Measurements from ENCODE around the gene AKAP13. TPM values are rescaled to one million over a fixed set of nuclear protein-coding genes. Genes with fewer than 3 reads are reported as not detected.
"Not testable (repeated sequence)": the region's sequence is repeated elsewhere in the genome, so short reads cannot be mapped to it uniquely, and the experiment has no call there.

AKAP13 gene
- polyA plus RNA-seq, 1 experiment = 15.5 TPM

GRCh38 chr15:85350395-85350794 is 30.0 kb upstream of the AKAP13 start:
- H3K9me3 ChIP-seq (ENCODE audit: control insufficient read depth, insufficient read depth, low read length) = no peaks in the 10 kb centered on the region
- POLR2A ChIA-PET = no interaction called here
- DNase-seq (ENCODE audit: low read depth, low spot score) = no peak
- H3K27me3 ChIP-seq (ENCODE audit: control insufficient read depth, insufficient read depth, low read length) = no peaks in the 10 kb centered on the region
- TF ChIP-seq CTCF (IDR thresholded peaks at IDR 0.05; ENCODE audit: low read depth, low read length) = no peak
- no peak overlapping the region for H3K4me3 ChIP-seq (ENCODE audit: low read depth, low read length)
- no peak overlapping the region for H3K27ac ChIP-seq (ENCODE audit: low read depth, low read length)
- CTCF ChIA-PET = no interaction called here

GRCh38 chr15:85351501-85351900 is 28.9 kb upstream of the AKAP13 start:
- not testable (repeated sequence) for H3K27ac ChIP-seq (ENCODE audit: low read depth, low read length)
- ChIA-PET CTCF (interaction anchor here (0.6 kb wide), 1 partner anchor 130 kb away, joined by 3 read pairs; no protein-coding TSS in a partner anchor), POLR2A (interaction anchor here (0.7 kb wide), 1 partner anchor 61 kb away, joined by 7 read pairs; no protein-coding TSS in a partner anchor)

GRCh38 chr15:85351965-85352364 is 28.4 kb upstream of the AKAP13 start:
- POLR2A ChIA-PET = interaction anchor here (0.7 kb wide), 1 partner anchor 62 kb away, joined by 7 read pairs; no protein-coding TSS in a partner anchor
- no peak for TF ChIP-seq CTCF (IDR thresholded peaks at IDR 0.05; ENCODE audit: low read depth, low read length)
- DNase-seq (ENCODE audit: low read depth, low spot score) = no peak

More at GRCh38 chr15:85351501-85351900, 28.9 kb upstream of the AKAP13 start:
- not testable (repeated sequence) for H3K4me3 ChIP-seq (ENCODE audit: low read depth, low read length); DNase-seq (ENCODE audit: low read depth, low spot score); H3K27me3 ChIP-seq (ENCODE audit: control insufficient read depth, insufficient read depth, low read length); H3K9me3 ChIP-seq (ENCODE audit: control insufficient read depth, insufficient read depth, low read length)

GRCh38 chr15:85353516-85353915 is 26.9 kb upstream of the AKAP13 start:
- H3K27ac ChIP-seq (ENCODE audit: low read depth, low read length) = no peak overlapping the region
- no peak for DNase-seq (ENCODE audit: low read depth, low spot score)
- H3K9me3 ChIP-seq (ENCODE audit: control insufficient read depth, insufficient read depth, low read length) = no peaks in the 10 kb centered on the region
- ChIA-PET CTCF (interaction anchor here (0.8 kb wide), 1 partner anchor 126 kb away, joined by 3 read pairs; no protein-coding TSS in a partner anchor), POLR2A (no interaction called here)
- no peak overlapping the region for H3K4me3 ChIP-seq (ENCODE audit: low read depth, low read length)
- H3K27me3 ChIP-seq (ENCODE audit: control insufficient read depth, insufficient read depth, low read length) = no peaks in the 10 kb centered on the region
- no peak for TF ChIP-seq CTCF (IDR thresholded peaks at IDR 0.05; ENCODE audit: low read depth, low read length)

More at GRCh38 chr15:85351965-85352364, 28.4 kb upstream of the AKAP13 start:
- no peak overlapping the region for H3K27ac ChIP-seq (ENCODE audit: low read depth, low read length)
- no peaks in the 10 kb centered on the region for H3K27me3 ChIP-seq (ENCODE audit: control insufficient read depth, insufficient read depth, low read length)
- H3K4me3 ChIP-seq (ENCODE audit: low read depth, low read length) = no peak overlapping the region
- CTCF ChIA-PET = no interaction called here
- H3K9me3 ChIP-seq (ENCODE audit: control insufficient read depth, insufficient read depth, low read length) = no peaks in the 10 kb centered on the region

GRCh38 chr15:85354461-85354860 is 25.9 kb upstream of the AKAP13 start:
- DNase-seq (ENCODE audit: low read depth, low spot score) = no peak
- Histone ChIP-seq H3K4me3 (ENCODE audit: low read depth, low read length) (no peak overlapping the region), H3K27ac (ENCODE audit: low read depth, low read length) (peak overlapping the region; percentile 21), H3K27me3 (ENCODE audit: control insufficient read depth, insufficient read depth, low read length) (no peaks in the 10 kb centered on the region), H3K9me3 (ENCODE audit: control insufficient read depth, insufficient read depth, low read length) (no peaks in the 10 kb centered on the region)
- no peak for TF ChIP-seq CTCF (IDR thresholded peaks at IDR 0.05; ENCODE audit: low read depth, low read length)
- ChIA-PET POLR2A (interaction anchor here (0.6 kb wide), 1 partner anchor 170 kb away, joined by 3 read pairs; no protein-coding TSS in a partner anchor), CTCF (interaction anchor here (0.5 kb wide), 1 partner anchor 11 kb away, joined by 5 read pairs; no protein-coding TSS in a partner anchor)

Measured in AG04450 (cell line).